Spinal cord (tissue), 10 donors: Measurements from ENCODE around the gene FUT1. TPM values are rescaled to one million over a fixed set of nuclear protein-coding genes. Genes with fewer than 3 reads are reported as not detected.
"Not testable (repeated sequence)": the region's sequence is repeated elsewhere in the genome, so short reads cannot be mapped to it uniquely, and the experiment has no call there.

Experiments used
- DNase-seq, 6 donors: peaks; one replicate each; pipeline versions ENCODE4 v3.0.0 to v3.0.0-alpha.2; 2013 to 2015; ENCODE audit warnings: low spot score in 6 of 6, low read depth in 4 of 6
- H3K27ac ChIP-seq: one replicate; pipeline ENCODE4 v1.5.1; 2013; ENCODE audit warnings: low read depth, low read length, control low read depth
- H3K27me3 ChIP-seq: one replicate; pipeline ENCODE4 v1.6.1; 2013; ENCODE audit warnings: low read length; ENCODE audit not compliant: control insufficient read depth, insufficient read depth
- H3K36me3 ChIP-seq: one replicate; pipeline ENCODE4 v1.6.1; 2013; ENCODE audit warnings: low read length; ENCODE audit not compliant: control insufficient read depth, insufficient read depth
- H3K4me1 ChIP-seq: one replicate; pipeline ENCODE4 v1.6.1; 2013; ENCODE audit warnings: low read length; ENCODE audit not compliant: control insufficient read depth, insufficient read depth
- H3K4me3 ChIP-seq: one replicate; pipeline ENCODE4 v1.5.1; 2013; ENCODE audit warnings: low read depth, low read length, control low read depth
- H3K9me3 ChIP-seq: one replicate; pipeline ENCODE4 v1.6.1; 2013; ENCODE audit warnings: low read length; ENCODE audit not compliant: control insufficient read depth, insufficient read depth
- WGBS: methylation state at CpG from one replicate; pipeline ENCODE4 v1.1.5; 2013; ENCODE audit warnings: missing lambda C conversion rate; ENCODE audit not compliant: insufficient coverage; 5-methylcytosine and 5-hydroxymethylcytosine counted together
- polyA plus RNA-seq, 2 donors: library from polyadenylated mRNA; unstranded; fragments of 120-200 nt; gene quantifications; one replicate each; pipeline ENCODE4 v1.2.1, GENCODE V29; 2013; ENCODE audit not compliant: insufficient read length in 2 of 2
- total RNA-seq, 2 donors: library from RNA; depleted of rRNA in 1 of 2; stranded (reverse); fragments of 120-200 nt in 1 of 2; fragments of >200 nt in 1 of 2; gene quantifications; one replicate each; pipeline versions ENCODE4 v1.2.3 to v1.2.4, GENCODE V29; 2013 to 2014
- donor health status: healthy.

The FUT1 gene
- total and polyA plus RNA-seq, 4 donors, result 1.9 to 4.4 (median 3.2) TPM

GRCh38 chr19:48770266-48770665 is 17.8 kb upstream of the FUT1 start:
- Histone ChIP-seq H3K4me1 (no peaks in the 10 kb centered on the region), H3K9me3 (no peaks in the 10 kb centered on the region), H3K36me3 (no peaks in the 10 kb centered on the region), H3K27me3 (no peaks in the 10 kb centered on the region), H3K27ac (no peak overlapping the region), H3K4me3 (no peak overlapping the region)
- no peak for DNase-seq
- no CpG with 5 or more reads among the region's 7 CpGs for WGBS

DNA sequence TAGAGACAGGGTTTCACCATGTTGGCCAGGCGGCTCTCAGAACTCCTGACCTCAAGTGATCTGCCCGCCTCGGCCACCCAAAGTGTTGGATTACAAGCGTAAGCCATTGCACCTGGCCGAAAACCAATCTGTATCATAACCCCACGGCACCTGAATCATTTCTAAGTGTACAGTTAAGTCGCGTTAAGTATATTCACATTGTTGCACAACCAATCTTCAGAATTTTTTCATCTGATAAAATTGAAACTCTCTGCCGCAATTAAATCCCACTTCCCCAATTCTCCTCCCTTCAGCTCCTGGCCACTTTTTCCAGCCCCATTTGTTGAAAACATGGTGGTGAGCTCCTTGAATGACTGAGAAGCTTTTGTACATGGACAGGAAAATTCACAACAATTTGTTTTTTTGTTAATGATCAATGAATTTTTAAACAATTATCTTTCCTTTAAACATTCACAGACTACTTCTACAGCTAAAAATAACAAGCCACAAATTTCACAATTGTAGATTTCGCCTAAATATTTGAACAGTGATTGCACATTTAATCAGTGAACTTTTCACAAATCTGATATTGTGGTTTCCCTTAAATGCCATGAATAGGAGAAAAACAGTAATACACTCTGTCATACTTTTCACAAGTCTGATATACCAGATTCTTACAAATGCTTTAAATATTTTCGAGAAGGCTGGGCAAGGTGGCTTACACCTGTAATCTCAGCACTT is 16.7 kb upstream of the FUT1 start:
- Histone ChIP-seq H3K4me1 (no peaks in the 10 kb centered on the region), H3K27ac (no peak overlapping the region), H3K9me3 (no peaks in the 10 kb centered on the region), H3K27me3 (no peaks in the 10 kb centered on the region), H3K4me3 (no peak overlapping the region), H3K36me3 (no peaks in the 10 kb centered on the region)
- DNase-seq, result no peak
- 85% methylated on average over 8 of the region's 11 CpGs for WGBS

DNA sequence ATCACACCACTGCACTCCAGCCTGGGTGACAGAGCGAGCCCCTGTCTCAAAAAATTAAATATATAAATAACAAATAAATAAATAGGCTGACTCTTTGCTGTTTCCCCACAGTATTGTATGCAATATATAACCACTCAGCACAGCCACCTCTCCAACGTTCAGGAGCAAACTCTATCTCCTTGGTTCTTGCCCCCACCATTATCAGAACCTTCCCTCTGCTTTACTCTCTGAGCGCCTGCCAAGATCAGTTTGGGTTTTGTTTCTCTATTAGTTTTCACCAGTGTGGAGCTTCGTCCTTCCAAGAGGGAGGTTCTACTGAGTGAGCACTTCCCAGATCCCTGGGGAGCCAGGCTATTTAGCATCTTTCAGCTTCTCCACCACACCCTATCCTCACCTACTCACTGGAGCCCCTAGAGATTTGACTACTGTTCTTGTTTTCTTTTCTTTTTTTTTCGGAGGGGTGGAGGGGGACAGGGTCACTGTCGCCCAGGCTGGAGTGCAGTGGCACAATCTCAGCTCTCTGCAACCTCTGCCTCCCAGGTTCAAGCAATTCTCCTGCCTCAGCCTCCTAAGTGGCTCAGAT is 15.8 kb upstream of the FUT1 start:
- no CpG with 5 or more reads among the region's 6 CpGs for WGBS
- DNase-seq, H3K9me3 ChIP-seq, H3K4me1 ChIP-seq, H3K36me3 ChIP-seq, H3K27ac ChIP-seq, H3K4me3 ChIP-seq, H3K27me3 ChIP-seq: not testable (repeated sequence)

DNA sequence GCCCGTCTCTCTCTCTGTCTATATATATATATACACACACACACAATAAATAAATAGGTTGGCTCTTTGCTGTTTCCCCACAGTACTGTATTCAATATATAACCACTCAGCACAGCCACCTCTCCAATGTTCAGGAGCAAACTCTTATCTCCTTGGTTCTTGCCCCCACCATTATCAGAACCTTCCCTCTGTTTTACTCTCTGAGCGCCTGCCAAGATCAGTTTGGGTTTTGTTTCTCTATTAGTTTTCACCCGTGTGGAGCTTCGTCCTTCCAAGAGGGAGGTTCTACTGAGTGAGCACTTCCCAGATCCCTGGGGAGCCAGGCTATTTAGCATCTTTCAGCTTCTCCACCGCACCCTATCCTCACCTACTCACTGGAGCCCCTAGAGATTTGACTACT is 13.4 kb upstream of the FUT1 start:
- no CpG with 5 or more reads among the region's 5 CpGs for WGBS
- H3K27ac ChIP-seq, H3K4me3 ChIP-seq, H3K4me1 ChIP-seq, H3K27me3 ChIP-seq, DNase-seq, H3K36me3 ChIP-seq, H3K9me3 ChIP-seq: not testable (repeated sequence)

DNA sequence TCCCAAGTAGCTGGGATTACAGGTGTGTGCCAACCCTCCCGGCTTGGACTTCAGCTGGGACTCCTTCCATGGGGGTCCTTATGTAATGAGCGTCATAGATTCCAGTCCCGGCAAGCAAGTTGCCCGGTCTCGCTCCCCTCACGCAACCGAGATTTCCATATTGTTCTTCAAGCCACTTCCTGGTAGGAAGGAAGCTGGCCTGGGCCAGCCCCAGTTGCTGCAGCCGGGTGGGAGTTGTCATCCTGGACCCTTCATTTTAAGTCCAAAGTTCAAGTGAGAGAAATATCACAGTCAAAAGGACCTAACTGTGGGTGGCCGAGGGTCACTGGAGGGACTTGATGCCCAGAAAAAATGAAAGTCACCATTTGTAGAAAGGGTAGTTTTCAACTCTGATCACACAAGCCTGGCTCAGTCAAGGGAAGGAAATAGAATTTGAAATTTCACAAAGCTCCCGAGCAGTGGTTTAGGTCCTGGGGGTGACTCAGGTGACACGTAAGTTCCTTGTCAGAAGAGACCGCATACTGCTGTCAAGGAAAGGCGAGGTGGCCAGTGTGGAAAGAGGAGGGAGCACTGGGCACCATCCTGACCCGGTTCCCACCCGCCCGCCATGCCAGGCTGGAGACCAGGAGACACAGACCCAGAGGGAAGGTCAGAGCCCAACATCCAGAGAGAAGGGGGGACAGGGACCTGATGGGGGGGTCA is 8.2 kb upstream of the FUT1 start:
- DNase-seq, result no peak
- Histone ChIP-seq H3K27me3 (peaks cover 13% of the 10 kb centered on the region), H3K27ac (no peak overlapping the region), H3K9me3 (no peaks in the 10 kb centered on the region), H3K4me1 (no peaks in the 10 kb centered on the region), H3K36me3 (no peaks in the 10 kb centered on the region), H3K4me3 (no peak overlapping the region)
- WGBS, result 71% methylated on average over 15 of the region's 16 CpGs

DNA sequence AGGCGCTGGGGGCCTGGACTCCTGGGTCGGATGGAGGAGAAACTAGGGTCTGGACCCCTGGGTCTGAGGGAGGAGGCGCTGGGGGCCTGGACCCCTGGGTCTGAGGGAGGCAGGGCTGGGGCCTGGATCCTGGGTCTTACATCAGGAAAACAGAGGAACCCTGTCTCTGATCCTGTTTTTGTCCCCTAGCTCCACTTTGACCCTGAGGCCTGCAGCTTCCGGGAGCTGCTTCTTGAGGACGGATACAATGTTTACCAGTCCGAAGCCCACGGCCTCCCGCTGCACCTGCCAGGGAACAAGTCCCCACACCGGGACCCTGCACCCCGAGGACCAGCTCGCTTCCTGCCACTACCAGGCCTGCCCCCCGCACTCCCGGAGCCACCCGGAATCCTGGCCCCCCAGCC is 5.3 kb upstream of the FUT1 start:
- H3K9me3 ChIP-seq, result no peaks in the 10 kb centered on the region
- no peak overlapping the region for H3K27ac ChIP-seq
- H3K27me3 ChIP-seq, result peaks cover 30% of the 10 kb centered on the region
- peaks cover 7% of the 10 kb centered on the region for H3K4me1 ChIP-seq
- no peak overlapping the region for H3K4me3 ChIP-seq
- 85% methylated on average over 11 of the region's 14 CpGs for WGBS
- no peaks in the 10 kb centered on the region for H3K36me3 ChIP-seq
- DNase-seq, result no peak

- no peak overlapping the region for H3K4me3 ChIP-seq
- H3K27me3 ChIP-seq, result peaks cover 30% of the 10 kb centered on the region
- H3K27ac ChIP-seq, result no peak overlapping the region
- H3K36me3 ChIP-seq, result no peaks in the 10 kb centered on the region
- WGBS, result 86% methylated on average over 10 of the region's 12 CpGs
- peaks cover 12% of the 10 kb centered on the region for H3K4me1 ChIP-seq
- DNase-seq, result no peak
- no peaks in the 10 kb centered on the region for H3K9me3 ChIP-seq
These were observed 4.7 kb upstream of the FUT1 start for GRCh38 chr19:48757089-48757675.

DNA sequence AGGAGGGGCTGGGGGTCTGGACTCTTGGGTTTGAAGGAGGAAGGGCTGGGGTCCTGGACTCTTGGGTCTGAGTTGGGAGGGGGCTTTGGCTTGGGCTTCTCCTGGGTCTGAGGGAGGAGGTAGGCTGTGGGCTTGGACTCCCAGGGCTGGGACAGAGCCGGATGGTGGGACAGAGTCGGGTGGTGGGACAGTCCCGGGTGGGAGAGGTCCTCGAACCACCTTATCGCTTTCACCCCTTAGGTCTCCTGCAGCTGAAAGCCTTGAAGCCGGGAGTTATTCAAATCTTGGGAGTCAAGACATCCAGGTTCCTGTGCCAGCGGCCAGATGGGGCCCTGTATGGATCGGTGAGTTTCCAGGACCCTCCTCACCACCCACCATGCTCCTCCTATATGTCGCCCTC is 4.2 kb upstream of the FUT1 start:
- H3K36me3 ChIP-seq, result no peaks in the 10 kb centered on the region
- no peak overlapping the region for H3K27ac ChIP-seq
- no peak overlapping the region for H3K4me3 ChIP-seq
- peaks cover 33% of the 10 kb centered on the region for H3K27me3 ChIP-seq
- 73% methylated on average over 8 of the region's 9 CpGs for WGBS
- peaks cover 16% of the 10 kb centered on the region for H3K4me1 ChIP-seq
- H3K9me3 ChIP-seq, result no peaks in the 10 kb centered on the region
- DNase-seq, result no peak

DNA sequence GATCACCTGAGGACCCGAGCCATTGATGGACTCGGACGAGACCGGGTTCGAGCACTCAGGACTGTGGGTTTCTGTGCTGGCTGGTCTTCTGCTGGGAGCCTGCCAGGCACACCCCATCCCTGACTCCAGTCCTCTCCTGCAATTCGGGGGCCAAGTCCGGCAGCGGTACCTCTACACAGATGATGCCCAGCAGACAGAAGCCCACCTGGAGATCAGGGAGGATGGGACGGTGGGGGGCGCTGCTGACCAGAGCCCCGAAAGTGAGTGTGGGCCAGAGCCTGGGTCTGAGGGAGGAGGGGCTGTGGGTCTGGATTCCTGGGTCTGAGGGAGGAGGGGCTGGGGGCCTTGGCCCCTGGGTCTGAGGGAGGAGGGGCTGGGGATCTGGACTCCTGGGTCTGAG is 3.8 kb upstream of the FUT1 start:
- no peak overlapping the region for H3K27ac ChIP-seq
- DNase-seq, result no peak
- H3K9me3 ChIP-seq, result no peaks in the 10 kb centered on the region
- peaks cover 16% of the 10 kb centered on the region for H3K4me1 ChIP-seq
- WGBS, result 87% methylated on average over 11 of the region's 11 CpGs
- no peak overlapping the region for H3K4me3 ChIP-seq
- peaks cover 36% of the 10 kb centered on the region for H3K27me3 ChIP-seq
- no peaks in the 10 kb centered on the region for H3K36me3 ChIP-seq
